HepG2 (cell line): ENCODE results near the gene BRD3. TPM values are rescaled to one million over a fixed set of nuclear protein-coding genes. Genes with fewer than 3 reads are reported as not detected.

Experiments used
- ATAC-seq: fragments of 200-7000 bp; cut with Tn5 transposase; 3 replicates; pipeline ENCODE4 v1.9.1; 2020; ENCODE audit warnings: mild to moderate bottlenecking, moderate library complexity
- BruUV-seq: library from RNA; stranded (reverse); fragments of 400-500 nt; replicated peaks from 2 replicates; lab custom pipeline; 2021; lab: Mats Ljungman, UMichigan
- CTCF ChIA-PET: fragments of 300-600 bp; formaldehyde crosslinking; extraction: SDS; loops from one replicate; lab custom pipeline; 2021; ENCODE audit warnings: low total read pairs, inconsistent platforms, low intra/inter-chr PET ratio; lab: Yijun Ruan, JAX
- POLR2A ChIA-PET: fragments of 350-600 bp; sonication (Branson Sonifier 250); formaldehyde crosslinking; loops from one replicate; lab custom pipeline; 2020; ENCODE audit warnings: antibody characterized with exemption, inconsistent platforms; lab: Yijun Ruan, JAX
- DNase-seq: peaks from one replicate; pipeline ENCODE4 v3.0.0-alpha.2; 2015; ENCODE audit warnings: low spot score
- FAIRE-seq: peaks from 3 replicates; lab custom pipeline; 2011; peaks lifted over from hg19 to GRCh38; lab: Jason Lieb, UNC
- H2AFZ ChIP-seq: one replicate; pipeline ENCODE4 v1.6.1; 2011; ENCODE audit warnings: low read length, inconsistent platforms
- H3K27ac ChIP-seq: fragments of 300-600 bp; 3 replicates; pipeline ENCODE4 v1.8.0; 2011; ENCODE audit warnings: mixed run types, mild to moderate bottlenecking, mixed read lengths, low read length, inconsistent platforms; ENCODE audit not compliant: insufficient read depth; ENCODE audit errors: extremely low read length
- H3K27me3 ChIP-seq, 2 experiments: fragments of 200-600 bp in 1 of 2; 2 replicates in 1 of 2; 3 replicates in 1 of 2; pipeline versions ENCODE4 v1.6.0 to v1.8.0; 2011; ENCODE audit warnings: low read length in 2 of 2, mild to moderate bottlenecking in 2 of 2, moderate library complexity in 2 of 2, inconsistent platforms in 1 of 2; ENCODE audit not compliant: insufficient read depth in 2 of 2, control insufficient read depth in 1 of 2
- H3K36me3 ChIP-seq, 2 experiments: fragments of 200-600 bp in 1 of 2; replicated peaks in 1 of 2; 2 replicates in 1 of 2; 3 replicates in 1 of 2; pipeline versions ENCODE4 v1.5.1 to v1.8.0; 2011; ENCODE audit warnings: low read length in 2 of 2, inconsistent platforms in 1 of 2; ENCODE audit not compliant: insufficient read depth in 2 of 2, control insufficient read depth in 1 of 2
- H3K4me1 ChIP-seq: 2 replicates; pipeline ENCODE4 v1.5.1; 2012; ENCODE audit warnings: low read length, inconsistent platforms; ENCODE audit not compliant: insufficient read depth
- H3K4me2 ChIP-seq: 2 replicates; pipeline ENCODE4 v1.6.0; 2011; ENCODE audit warnings: low read depth, low read length, inconsistent platforms
- H3K4me3 ChIP-seq, 3 experiments: fragments of 200-600 bp in 1 of 3; sonication (generic), shearing (Covaris generic) in 1 of 3; replicated peaks in 1 of 3; 2 replicates each; pipeline ENCODE4 v1.5.1; 2011 to 2016; ENCODE audit warnings: low read length in 3 of 3, inconsistent platforms in 2 of 3, low read depth in 2 of 3, mild to moderate bottlenecking in 2 of 3, control low read depth in 1 of 3, mixed read lengths in 1 of 3; ENCODE audit not compliant: insufficient read depth in 1 of 3
- H3K79me2 ChIP-seq: one replicate; pipeline ENCODE4 v1.6.1; 2011; ENCODE audit warnings: low read length, inconsistent platforms; ENCODE audit not compliant: insufficient read depth
- H3K9ac ChIP-seq: 2 replicates; pipeline ENCODE4 v1.6.0; 2011; ENCODE audit warnings: mild to moderate bottlenecking, low read depth, low read length, inconsistent platforms; ENCODE audit not compliant: insufficient read depth
- H3K9me3 ChIP-seq: 2 replicates; pipeline ENCODE4 v1.5.1; 2012; ENCODE audit warnings: mild to moderate bottlenecking, low read length
- H4K20me1 ChIP-seq: 2 replicates; pipeline ENCODE4 v1.6.0; 2011; ENCODE audit warnings: inconsistent platforms, mild to moderate bottlenecking, low read length, moderate library complexity; ENCODE audit not compliant: insufficient read depth
- ETS1 ChIP-seq: sonication (generic); formaldehyde crosslinking; IDR thresholded peaks from 2 replicates; pipeline ENCODE4 v1.4.0; 2020; ENCODE audit warnings: missing genetic modification reagents
- MYNN ChIP-seq: sonication (generic); formaldehyde crosslinking; IDR thresholded peaks from 2 replicates; pipeline ENCODE4 v1.4.0; 2020; ENCODE audit warnings: mild to moderate bottlenecking, low read depth, missing genetic modification reagents
- NBN ChIP-seq: fragments of 450-650 bp; conservative IDR thresholded peaks from 2 replicates; pipeline ENCODE4 v1.6.1; 2017
- NFIC ChIP-seq: IDR thresholded peaks from 2 replicates; pipeline ENCODE4 v1.6.1; 2012; ENCODE audit warnings: mild to moderate bottlenecking, low read length, inconsistent platforms
- NR0B2 ChIP-seq: sonication (generic); formaldehyde crosslinking; IDR thresholded peaks from 2 replicates; pipeline ENCODE4 v1.4.0; 2020; ENCODE audit warnings: mild to moderate bottlenecking, missing genetic modification reagents
- RNF219 ChIP-seq: sonication (generic); formaldehyde crosslinking; IDR thresholded peaks from 2 replicates; pipeline ENCODE4 v1.5.0; 2020; ENCODE audit warnings: mild to moderate bottlenecking, missing genetic modification reagents
- ZNF121 ChIP-seq: sonication (generic); formaldehyde crosslinking; IDR thresholded peaks from 2 replicates; pipeline ENCODE4 v1.5.0; 2020; ENCODE audit warnings: mild to moderate bottlenecking, missing genetic modification reagents
- WGBS: methylation state at CpG from one replicate; pipeline ENCODE4 v1.1.6; 2017; ENCODE audit warnings: low lambda C conversion rate; 5-methylcytosine and 5-hydroxymethylcytosine counted together
- in situ Hi-C: cut with HindIII; loops from 2 replicates; pipeline ENCODE4 v1.10.0; 2017; ENCODE audit warnings: low pct_unique_long_range_greater_than_20kb; ENCODE audit not compliant: extremely low pct_ligation_motif_present
- intact Hi-C: fragments of 100-400 bp; cut with micrococcal nuclease; formaldehyde crosslinking; loops from one replicate; pipeline ENCODE4 v1.10.0; 2022; ENCODE audit not compliant: unreplicated experiment
- polyA plus RNA-seq, 8 experiments: library from polyadenylated mRNA; depleted of rRNA in 3 of 8; stranded (reverse) in 7 of 8; unstranded in 1 of 8; fragments of >200 nt; fragmentation: Illumina TruSeq in 4 of 8; extraction: Trizol in 4 of 8; gene quantifications; 2 replicates each; pipeline versions ENCODE4 v1.2.1 to v1.2.3, GENCODE V29; 2011 to 2016; ENCODE audit warnings: low read depth in 4 of 8, missing spikeins in 1 of 8, mixed read lengths in 1 of 8; ENCODE audit not compliant: insufficient read depth in 1 of 8
- total RNA-seq, 5 experiments: library from RNA; depleted of rRNA; stranded (reverse); fragments of >200 nt; fragmentation: Illumina TruSeq; extraction: Trizol; gene quantifications; 2 replicates each; pipeline ENCODE4 v1.2.3, GENCODE V29; 2016; ENCODE audit warnings: low read depth in 1 of 5
- TF ChIP-seq, protein P1 (sequence below): sonication (generic); formaldehyde crosslinking; IDR thresholded peaks from 2 replicates; pipeline ENCODE4 v1.5.0; 2020; ENCODE audit warnings: mild to moderate bottlenecking, low read depth, missing genetic modification reagents, borderline replicate concordance

Gene BRD3
- total and polyA plus RNA-seq, 2 of the 13 experiments (the other 11 are each of a cell fraction or from before 2014, with no cell fraction given) = 5.9 to 12.9 TPM

- H3K4me1 ChIP-seq = peaks cover 29% of the 10 kb centered on the region
- no peaks in the 10 kb centered on the region for H4K20me1 ChIP-seq
- no peak overlapping the region for H3K4me3 ChIP-seq
- WGBS = 95% methylated on average over 9 of the region's 9 CpGs
- no peaks in the 10 kb centered on the region for H3K9me3 ChIP-seq
- ChIA-PET POLR2A (no interaction called here), CTCF (no interaction called here)
- ATAC-seq = no peak
- H3K4me2 ChIP-seq = no peak overlapping the region
- no peak overlapping the region for H3K9ac ChIP-seq
- DNase-seq = no peak
- BruUV-seq = no TSS peak
- no peak overlapping the region for H2AFZ ChIP-seq
- H3K27ac ChIP-seq = no peak overlapping the region
- FAIRE-seq = no peak
- intact Hi-C loops (loop anchor here (5.0 kb wide), 1 partner anchor 39 kb away; the partner anchor contains the start of gene BRD3), in situ Hi-C loops (no loop called here)
- peak; percentile 25; the same call in 1 of the 2 replicates for TF ChIP-seq ZNF121 (CRISPR knock-in tag)
- TF ChIP-seq NBN = no peak
- no peaks in the 10 kb centered on the region for H3K79me2 ChIP-seq
- peaks cover 3 to 16% of the 10 kb centered on the region in 2 experiments; a peak in 3 of 5 replicates for H3K36me3 ChIP-seq
- no peaks in the 10 kb centered on the region for H3K27me3 ChIP-seq
These were observed 39.8 kb downstream of the BRD3 start for GRCh38 chr9:134028076-134028475.

DNA sequence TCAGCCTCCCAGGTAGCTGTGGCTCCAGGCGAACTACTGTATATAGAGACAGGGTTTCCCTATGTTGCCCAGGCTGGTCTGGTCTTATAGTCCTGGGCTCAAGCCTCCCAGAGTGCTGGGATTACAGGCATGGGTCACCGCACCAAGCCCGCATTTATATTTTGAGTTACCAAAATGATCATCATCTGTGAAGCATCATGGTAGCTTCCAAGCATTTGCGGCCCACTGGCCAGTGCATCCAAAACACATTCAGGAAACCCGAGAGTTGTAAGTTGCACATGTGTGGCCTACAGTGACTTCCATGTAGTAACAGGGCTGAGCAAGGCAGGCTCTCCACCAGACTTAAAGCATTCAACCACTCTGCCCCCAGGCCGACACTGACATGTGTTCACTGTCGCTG, 40.3 kb downstream of the BRD3 start:
- in situ Hi-C loops (no loop called here), intact Hi-C loops (loop anchor here (5.0 kb wide), 1 partner anchor 40 kb away; the partner anchor contains the start of gene BRD3)
- Histone ChIP-seq H3K9ac (no peak overlapping the region), H4K20me1 (no peaks in the 10 kb centered on the region), H3K4me2 (no peak overlapping the region), H3K9me3 (no peaks in the 10 kb centered on the region), H3K4me3 (no peak overlapping the region), H3K79me2 (no peaks in the 10 kb centered on the region), H2AFZ (no peak overlapping the region), H3K36me3 (peaks cover 0 to 12% of the 10 kb centered on the region in 2 experiments; a peak in 2 of 5 replicates), H3K27ac (no peak overlapping the region), H3K27me3 (no peaks in the 10 kb centered on the region), H3K4me1 (peaks cover 29% of the 10 kb centered on the region)
- TF ChIP-seq, protein P1, sequence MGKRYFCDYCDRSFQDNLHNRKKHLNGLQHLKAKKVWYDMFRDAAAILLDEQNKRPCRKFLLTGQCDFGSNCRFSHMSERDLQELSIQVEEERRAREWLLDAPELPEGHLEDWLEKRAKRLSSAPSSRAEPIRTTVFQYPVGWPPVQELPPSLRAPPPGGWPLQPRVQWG (CRISPR knock-in tag) = no peak
- TF ChIP-seq MYNN (CRISPR knock-in tag) (no peak), NFIC (no peak), ETS1 (CRISPR knock-in tag) (no peak), RNF219 (CRISPR knock-in tag) (no peak), NR0B2 (CRISPR knock-in tag) (no peak)
- no TSS peak for BruUV-seq
- DNase-seq (no peak), FAIRE-seq (no peak), ATAC-seq (no peak)
- POLR2A ChIA-PET = no interaction called here
- 91% methylated on average over 6 of the region's 7 CpGs for WGBS
- CTCF ChIA-PET = no interaction called here
